GM21381 (cell line): ENCODE results near the gene FOXP1.

Experiments used
- ATAC-seq: cut with Tn5 transposase; IDR thresholded peaks from one replicate; pipeline ENCODE4 v1.9.1; 2021; ENCODE audit warnings: mild to moderate bottlenecking, moderate library complexity; ENCODE audit not compliant: unreplicated experiment

Gene FOXP1

DNA sequence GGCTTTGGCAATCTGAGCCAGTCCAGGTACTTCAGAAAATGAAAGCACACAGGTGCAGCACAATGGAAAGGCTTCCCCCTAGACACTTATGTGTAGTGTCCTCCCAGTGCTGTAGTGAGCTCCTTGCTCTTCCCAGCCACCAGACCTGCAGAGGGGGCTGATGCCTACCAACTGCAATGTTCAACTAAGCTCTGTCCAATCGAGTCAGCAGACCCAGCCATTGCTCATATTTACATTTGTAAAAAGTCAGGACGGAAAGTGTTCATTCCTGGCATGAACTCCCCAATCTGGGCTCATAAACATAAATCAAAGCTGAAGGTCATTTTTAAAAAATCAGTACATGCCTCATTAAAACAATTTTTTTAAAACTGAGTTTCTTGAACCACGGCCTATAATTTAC is 73.0 kb downstream of the FOXP1 start:
- ATAC-seq = no peak

DNA sequence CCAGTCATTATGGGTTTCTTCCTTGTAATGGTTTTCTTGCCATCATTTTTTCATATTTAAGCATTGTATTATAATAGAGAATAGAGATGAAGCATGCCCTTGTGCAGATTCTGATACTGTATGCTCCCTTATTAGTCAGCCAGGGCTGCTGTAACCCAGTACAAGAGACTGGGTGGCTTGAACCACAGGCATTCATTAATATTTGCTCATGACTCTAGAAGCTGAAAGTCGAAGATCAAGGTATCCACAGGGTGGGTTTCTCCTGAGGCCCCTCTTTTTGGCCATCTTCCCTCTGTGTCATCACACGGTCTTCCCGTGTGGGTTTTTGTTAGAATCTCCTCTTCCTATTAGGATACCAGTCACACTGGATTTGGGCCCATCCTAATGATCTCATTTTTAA is 74.5 kb downstream of the FOXP1 start:
- no peak for ATAC-seq

DNA sequence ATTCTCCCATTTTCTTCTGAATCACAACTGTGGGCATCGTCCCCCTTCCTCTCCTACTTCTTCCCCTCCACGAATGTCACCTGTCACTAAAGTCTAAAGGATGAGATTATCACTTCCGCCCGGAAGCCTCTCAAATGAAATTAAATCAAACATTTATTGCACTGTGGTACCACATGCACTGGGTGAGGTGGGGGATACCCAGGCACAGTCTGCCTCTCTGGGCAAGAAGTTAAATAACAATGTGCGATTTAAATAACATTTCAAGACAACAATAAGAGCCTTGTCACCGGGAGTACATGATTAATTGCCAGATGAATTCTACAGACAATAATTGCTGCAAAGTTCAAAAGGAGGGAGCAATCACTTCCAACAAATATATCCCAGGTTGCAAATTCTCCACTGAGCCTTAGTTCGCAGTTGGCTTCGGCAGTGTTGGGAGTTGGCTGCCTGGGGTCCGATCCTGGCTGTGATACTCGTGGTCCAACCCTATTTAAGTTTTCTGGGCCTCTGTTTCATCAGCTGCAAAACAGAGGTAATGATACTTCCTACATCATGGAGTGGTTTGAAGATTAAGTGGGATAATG is 77.7 kb downstream of the FOXP1 start:
- no peak for ATAC-seq

DNA sequence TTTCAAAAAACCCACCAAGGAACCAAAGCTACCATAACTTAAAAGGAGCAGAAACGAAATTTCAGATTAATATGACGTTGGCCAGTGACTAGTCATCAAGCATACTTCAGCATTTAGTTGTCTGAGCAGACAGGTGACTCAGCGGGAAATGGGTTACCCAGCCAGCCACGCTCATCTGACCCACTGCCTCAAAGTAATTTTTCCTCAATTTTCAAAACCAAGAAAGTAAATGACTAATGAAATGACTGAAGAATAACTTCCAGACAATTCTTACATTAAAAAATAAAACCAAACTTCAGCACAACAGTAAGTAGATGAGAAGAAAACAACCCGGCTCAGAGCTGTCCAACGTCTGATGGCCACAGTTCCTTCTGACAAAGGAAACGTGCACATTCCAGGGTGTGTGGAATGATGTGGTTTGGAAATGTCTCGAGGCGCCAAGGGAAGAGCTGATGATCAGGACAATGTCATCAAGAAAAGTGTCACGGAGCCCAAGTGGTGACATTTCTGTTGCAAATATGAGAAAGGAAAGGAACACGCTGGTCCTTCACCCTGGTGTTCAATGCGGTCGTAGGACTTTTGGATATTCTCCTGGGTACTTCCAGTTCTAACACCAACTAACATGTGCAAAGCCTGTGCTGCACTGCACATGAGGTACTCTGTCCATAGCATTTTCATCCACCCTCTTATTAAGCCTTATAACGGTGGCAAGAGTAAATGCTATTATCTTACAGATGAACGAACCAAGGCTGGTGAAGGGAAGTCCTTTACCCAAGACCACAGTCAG is 79.1 kb downstream of the FOXP1 start:
- ATAC-seq = no peak

GRCh38 chr3:71503525-71504249 is 79.8 kb downstream of the FOXP1 start:
- no peak for ATAC-seq

DNA sequence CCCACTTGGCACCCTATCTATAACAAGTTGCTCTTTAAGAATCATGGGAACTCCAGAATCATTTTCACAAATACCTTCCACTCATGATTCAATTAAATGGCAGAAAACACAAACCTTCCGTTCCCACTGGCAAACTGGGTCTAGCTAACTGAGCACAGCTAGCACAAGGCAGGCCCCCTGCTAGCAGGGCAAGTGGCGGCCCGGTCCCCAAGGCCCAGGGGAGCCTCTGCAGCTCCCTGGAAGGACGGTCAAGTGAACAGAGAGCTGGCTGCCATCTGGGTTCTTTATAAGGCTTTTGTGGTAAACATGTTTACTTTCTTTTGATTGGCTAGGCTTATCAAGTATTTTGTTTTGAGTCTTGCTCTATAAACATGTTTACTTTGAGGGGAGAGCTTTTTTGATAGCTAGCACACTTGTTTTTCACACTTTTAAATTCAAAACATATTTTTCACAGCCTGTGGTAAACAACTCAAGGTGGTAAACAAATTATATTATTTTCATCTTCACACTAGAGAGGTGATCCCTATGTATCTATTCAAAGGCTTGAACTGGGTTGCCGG is 81.4 kb downstream of the FOXP1 start:
- ATAC-seq = no peak

DNA sequence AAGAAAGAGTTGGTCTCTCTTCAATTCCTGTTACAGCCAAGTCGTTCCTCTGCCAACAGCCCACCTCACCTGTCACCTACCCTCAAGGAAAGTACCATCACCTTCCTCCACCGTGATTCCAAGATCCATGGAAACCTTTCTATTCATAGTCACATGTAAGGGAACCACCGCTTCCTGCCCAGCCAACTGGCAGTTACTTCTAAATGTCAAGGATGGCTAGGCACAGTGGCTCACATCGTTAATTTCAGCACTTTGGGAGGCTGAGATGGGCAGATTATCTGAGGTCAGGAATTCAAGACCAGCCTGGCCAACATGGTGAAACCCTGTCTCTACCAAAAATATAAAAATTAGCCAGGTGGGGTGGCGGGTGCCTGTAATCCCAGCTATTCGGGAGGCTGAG is 82.8 kb downstream of the FOXP1 start:
- no peak for ATAC-seq

- ATAC-seq = no peak
These were observed 84.2 kb downstream of the FOXP1 start for GRCh38 chr3:71499227-71499876.

- no peak for ATAC-seq
These were observed 85.0 kb downstream of the FOXP1 start for GRCh38 chr3:71498543-71498942.

DNA sequence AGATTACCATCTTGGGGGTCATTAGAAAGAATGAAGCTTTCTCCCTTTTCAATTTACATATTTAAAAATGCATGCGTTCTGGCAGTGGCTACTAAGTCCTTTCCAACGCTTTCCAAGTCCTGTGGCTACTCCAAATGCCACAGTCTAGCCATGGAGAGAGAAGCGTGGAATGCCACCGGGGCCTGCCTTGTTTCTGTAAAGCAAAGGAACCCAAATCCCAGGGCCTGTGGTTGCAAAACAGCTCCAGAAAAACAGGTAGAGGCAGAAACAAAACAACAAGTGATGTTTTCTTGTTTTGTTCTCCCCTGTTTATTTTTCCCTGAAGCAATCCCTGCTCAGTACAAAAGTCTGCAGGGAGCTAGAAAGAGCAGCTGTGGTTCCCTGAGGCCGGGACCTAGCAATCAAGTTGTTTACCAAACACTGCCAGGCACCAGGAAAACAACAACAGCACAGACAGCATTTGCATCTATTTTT is 85.5 kb downstream of the FOXP1 start:
- ATAC-seq = no peak

DNA sequence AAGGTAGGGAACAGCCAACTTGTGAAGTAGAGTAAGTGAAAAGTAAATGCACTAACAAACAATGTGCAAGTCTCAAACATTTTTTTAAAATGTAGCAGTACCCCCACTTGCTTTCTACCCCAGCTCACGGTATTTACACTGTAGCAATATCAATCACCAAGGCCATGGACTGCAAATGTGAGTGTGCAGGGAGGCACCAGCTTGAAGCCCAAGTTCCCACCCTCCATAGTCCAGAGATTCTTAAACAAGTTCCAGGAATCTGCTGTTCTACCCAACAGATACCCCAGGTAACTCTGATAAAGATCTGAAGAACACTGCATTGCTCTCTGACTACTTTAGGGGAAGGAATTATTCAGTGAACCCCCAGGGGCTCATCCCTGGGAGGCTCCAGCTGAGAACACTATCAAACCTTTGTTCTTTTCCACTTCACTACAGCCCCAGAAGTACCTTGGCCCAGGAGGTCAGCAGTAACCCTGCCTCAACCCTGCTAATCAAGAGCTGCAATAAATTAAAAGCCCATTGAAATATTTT is 86.1 kb downstream of the FOXP1 start:
- no peak for ATAC-seq

GRCh38 chr3:71495708-71496472 is 87.6 kb downstream of the FOXP1 start:
- peak; percentile 21 for ATAC-seq

DNA sequence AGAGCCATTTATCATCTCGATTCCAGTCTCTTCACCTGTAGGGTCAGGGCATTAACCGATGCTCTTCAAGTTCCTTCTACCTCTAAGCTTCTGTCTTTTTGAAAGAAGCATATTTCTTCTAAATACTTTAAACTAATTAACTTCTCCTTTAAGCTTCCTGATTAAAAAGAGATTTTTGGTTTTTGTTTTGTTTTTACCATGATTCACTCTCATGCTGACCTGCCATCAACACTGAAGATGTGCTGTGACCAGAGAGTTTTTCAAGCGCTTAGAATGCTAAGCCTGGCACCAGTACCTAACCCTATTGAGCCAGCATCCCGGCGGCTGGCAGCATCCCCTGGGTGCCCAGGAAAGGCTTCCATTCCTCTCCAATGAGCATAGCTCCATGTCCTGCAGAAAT is 89.3 kb downstream of the FOXP1 start:
- no peak for ATAC-seq

GRCh38 chr3:71492974-71493771 is 90.4 kb downstream of the FOXP1 start:
- no peak for ATAC-seq

DNA sequence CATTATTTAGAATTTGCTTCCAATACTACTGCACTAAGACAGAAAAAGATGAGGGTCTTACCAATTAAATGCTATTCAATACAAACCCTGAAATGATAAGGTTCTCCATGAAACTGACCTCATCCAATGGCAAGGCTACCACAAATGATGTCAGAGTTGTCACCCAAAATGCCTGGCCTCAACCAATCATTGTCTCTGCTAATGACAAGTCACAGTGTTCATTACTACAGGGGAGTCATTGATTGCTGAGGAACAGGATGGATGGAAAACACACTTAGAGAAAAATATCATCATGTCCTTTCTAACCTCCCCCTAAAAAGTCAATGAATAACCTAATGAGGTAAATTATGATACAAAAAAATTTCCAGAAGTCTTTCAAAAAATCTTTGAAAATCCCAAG is 91.0 kb downstream of the FOXP1 start:
- ATAC-seq = no peak

DNA sequence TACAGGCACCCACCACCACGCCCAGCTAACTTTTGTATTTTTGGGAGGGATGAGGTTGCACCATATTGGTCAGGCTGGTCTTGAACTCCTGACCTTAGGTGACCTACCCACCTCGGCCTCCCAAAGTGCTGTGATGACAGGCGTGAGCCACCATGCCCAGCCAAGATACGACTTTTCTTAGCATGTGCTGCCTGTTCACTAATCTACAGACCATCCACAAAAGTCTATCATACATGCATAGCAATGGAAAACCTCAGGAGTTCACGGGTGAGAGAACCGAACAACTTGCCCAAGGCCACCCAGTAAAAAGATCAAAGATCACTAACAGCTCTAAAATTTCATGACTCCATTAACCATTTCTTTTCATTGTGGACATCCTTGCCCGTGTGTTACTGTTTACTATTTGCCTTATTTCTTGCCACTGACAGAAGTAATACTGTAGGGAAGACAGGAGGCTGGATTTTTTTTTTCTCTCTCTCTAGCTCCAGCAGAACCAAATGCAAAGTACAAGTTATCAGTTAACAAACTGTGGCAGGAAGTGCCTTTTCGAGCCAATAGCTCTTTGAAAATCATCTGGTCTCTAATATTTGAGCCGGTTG is 92.3 kb downstream of the FOXP1 start:
- ATAC-seq = no peak

GRCh38 chr3:71490692-71491091 is 92.8 kb downstream of the FOXP1 start:
- no peak for ATAC-seq

- no peak for ATAC-seq
These were observed 94.2 kb downstream of the FOXP1 start for GRCh38 chr3:71489315-71489761.

GRCh38 chr3:71488882-71489281 is 94.6 kb downstream of the FOXP1 start:
- no peak for ATAC-seq
